ENCODE measurements around the gene ARHGEF12.

ARHGEF12 gene

DNA sequence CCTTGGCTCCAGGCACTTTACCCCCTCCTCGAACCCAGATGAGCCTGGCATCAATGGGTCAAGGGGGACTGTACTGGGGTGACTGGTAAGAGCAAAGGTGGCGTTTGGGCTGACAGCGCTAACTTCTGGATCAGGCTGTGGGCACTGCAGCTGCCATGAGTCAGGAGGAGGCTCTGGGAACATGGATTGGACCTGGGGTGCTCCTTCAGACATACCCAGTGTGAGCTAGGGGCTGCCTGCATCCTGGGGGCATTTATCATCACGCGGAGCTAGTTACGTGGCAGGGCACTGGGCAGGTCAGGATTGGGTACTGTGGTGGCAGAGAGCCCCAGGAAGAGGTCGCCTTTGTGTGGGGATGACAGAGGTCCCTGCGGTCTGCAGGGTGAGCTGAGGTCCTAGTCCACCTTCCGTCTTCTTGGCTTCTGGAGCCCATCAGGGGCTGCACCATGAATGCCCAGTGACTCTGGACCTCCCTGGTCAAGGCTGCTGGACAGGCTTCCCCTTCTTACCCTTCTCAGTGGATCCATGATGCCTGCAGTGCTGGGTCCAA, 188.4 kb downstream of the ARHGEF12 start:
- H3K27me3 ChIP-seq (ENCODE audit: low read depth, low read length): peaks cover 13% of the 10 kb centered on the region
- TF ChIP-seq, protein P1, sequence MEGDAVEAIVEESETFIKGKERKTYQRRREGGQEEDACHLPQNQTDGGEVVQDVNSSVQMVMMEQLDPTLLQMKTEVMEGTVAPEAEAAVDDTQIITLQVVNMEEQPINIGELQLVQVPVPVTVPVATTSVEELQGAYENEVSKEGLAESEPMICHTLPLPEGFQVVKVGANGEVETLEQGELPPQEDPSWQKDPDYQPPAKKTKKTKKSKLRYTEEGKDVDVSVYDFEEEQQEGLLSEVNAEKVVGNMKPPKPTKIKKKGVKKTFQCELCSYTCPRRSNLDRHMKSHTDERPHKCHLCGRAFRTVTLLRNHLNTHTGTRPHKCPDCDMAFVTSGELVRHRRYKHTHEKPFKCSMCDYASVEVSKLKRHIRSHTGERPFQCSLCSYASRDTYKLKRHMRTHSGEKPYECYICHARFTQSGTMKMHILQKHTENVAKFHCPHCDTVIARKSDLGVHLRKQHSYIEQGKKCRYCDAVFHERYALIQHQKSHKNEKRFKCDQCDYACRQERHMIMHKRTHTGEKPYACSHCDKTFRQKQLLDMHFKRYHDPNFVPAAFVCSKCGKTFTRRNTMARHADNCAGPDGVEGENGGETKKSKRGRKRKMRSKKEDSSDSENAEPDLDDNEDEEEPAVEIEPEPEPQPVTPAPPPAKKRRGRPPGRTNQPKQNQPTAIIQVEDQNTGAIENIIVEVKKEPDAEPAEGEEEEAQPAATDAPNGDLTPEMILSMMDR (IDR thresholded peaks at IDR 0.05; ENCODE audit: low read depth, low read length): no peak
- no peak for TF ChIP-seq EZH2phosphoT487 (IDR thresholded peaks at IDR 0.05; ENCODE audit: low read depth)
- H3K9me3 ChIP-seq (ENCODE audit: insufficient read depth, low read length): no peaks in the 10 kb centered on the region
- no peaks in the 10 kb centered on the region for H3K79me2 ChIP-seq (ENCODE audit: low read length)
- H3K9ac ChIP-seq (ENCODE audit: low read length): no peak overlapping the region
- H3K27ac ChIP-seq (ENCODE audit: low read length): no peak overlapping the region
- no peak overlapping the region for H3K4me3 ChIP-seq (ENCODE audit: low read length)
- no peak overlapping the region for H2AFZ ChIP-seq (ENCODE audit: low read depth, low read length)
- no peaks in the 10 kb centered on the region for H3K4me1 ChIP-seq (ENCODE audit: low read length)
- H3K36me3 ChIP-seq (replicated peaks; ENCODE audit: low read depth, low read length): no peaks in the 10 kb centered on the region
- no peak overlapping the region for H3K4me2 ChIP-seq (ENCODE audit: low read length)
- H4K20me1 ChIP-seq (ENCODE audit: insufficient read depth, low read length): no peaks in the 10 kb centered on the region

DNA sequence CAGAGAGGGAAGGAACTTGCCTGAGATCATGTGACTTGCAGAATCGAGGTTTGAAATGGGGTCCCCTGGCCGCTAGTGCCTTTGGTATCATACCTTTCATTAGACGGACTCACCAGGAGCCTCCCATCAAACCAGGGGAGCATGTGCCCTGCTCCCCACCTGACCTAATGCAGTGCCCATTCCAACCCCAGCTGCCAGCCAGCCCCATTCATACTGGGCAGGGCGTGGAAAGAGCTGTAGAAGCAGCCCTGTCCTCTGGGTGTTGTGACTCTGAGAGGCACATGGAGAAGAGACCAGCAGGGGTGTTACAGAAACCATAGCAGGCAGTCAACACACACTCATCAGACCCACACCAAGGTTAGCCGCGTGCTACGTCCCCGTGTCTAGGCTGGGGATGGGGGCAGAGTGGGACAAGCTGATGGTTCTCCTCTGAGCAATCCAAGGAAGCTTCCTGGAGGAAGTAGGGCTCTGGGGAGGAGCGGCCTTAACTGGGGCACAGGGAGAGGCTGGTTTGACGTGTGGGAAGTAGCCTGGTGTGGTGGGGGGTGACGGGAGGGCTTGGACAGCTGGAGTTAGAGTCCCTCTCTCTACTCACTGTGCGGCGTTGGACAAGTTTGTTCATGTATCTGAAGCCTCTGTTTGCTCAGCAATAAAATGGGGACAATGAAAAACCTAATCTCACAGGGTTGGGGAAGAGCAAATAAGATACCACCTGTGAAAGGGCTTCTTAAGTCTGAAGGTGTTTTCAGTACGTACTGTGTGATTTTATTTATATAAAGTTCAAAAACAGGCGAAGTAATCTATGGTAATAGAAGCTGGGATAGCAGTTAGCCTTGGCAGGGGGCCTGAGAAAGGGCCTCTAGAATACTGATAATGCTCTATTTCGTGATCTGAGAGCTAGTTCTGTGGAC, 189.3 kb downstream of the ARHGEF12 start:
- Histone ChIP-seq H3K79me2 (ENCODE audit: low read length) (no peaks in the 10 kb centered on the region), H3K4me1 (ENCODE audit: low read length) (no peaks in the 10 kb centered on the region), H3K4me3 (ENCODE audit: low read length) (no peak overlapping the region), H4K20me1 (ENCODE audit: insufficient read depth, low read length) (no peaks in the 10 kb centered on the region), H3K27ac (ENCODE audit: low read length) (no peak overlapping the region), H3K9ac (ENCODE audit: low read length) (no peak overlapping the region), H3K27me3 (ENCODE audit: low read depth, low read length) (peaks cover 16% of the 10 kb centered on the region), H3K36me3 (replicated peaks; ENCODE audit: low read depth, low read length) (no peaks in the 10 kb centered on the region), H2AFZ (ENCODE audit: low read depth, low read length) (no peak overlapping the region), H3K9me3 (ENCODE audit: insufficient read depth, low read length) (no peaks in the 10 kb centered on the region), H3K4me2 (ENCODE audit: low read length) (no peak overlapping the region)
- TF ChIP-seq, protein P1 (IDR thresholded peaks at IDR 0.05; ENCODE audit: low read depth, low read length): no peak
- TF ChIP-seq EZH2phosphoT487 (IDR thresholded peaks at IDR 0.05; ENCODE audit: low read depth): no peak

DNA sequence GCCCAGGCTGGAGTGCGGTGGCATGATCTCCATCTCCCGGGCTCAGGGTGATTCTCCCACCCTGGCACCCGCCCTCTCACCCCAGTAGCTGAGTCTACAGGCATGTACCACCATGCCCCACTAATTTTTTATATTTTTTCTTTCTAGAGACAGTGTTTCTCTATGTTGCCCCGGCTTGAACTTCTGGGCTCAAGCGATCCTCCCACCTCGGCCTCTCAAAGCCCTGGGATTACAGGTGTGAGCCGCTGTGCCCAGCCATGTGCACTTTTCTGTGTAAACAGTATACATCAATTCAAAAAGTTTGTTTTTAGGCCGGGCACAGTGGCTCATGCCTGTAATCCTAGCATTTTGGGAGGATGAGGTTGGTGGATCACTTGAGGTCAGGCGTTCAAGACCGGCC, 190.0 kb downstream of the ARHGEF12 start:
- peaks cover 22% of the 10 kb centered on the region for H3K27me3 ChIP-seq (ENCODE audit: low read depth, low read length)

More for the DNA sequence above, 190.0 kb downstream of the ARHGEF12 start:
- no peak overlapping the region for H2AFZ ChIP-seq (ENCODE audit: low read depth, low read length)
- no peaks in the 10 kb centered on the region for H3K9me3 ChIP-seq (ENCODE audit: insufficient read depth, low read length)
- no peaks in the 10 kb centered on the region for H3K79me2 ChIP-seq (ENCODE audit: low read length)
- no peak overlapping the region for H3K9ac ChIP-seq (ENCODE audit: low read length)
- H3K4me2 ChIP-seq (ENCODE audit: low read length): no peak overlapping the region
- H3K4me1 ChIP-seq (ENCODE audit: low read length): peaks cover 7% of the 10 kb centered on the region
- TF ChIP-seq, protein P1 (IDR thresholded peaks at IDR 0.05; ENCODE audit: low read depth, low read length): no peak
- TF ChIP-seq EZH2phosphoT487 (IDR thresholded peaks at IDR 0.05; ENCODE audit: low read depth): no peak
- H3K4me3 ChIP-seq (ENCODE audit: low read length): no peak overlapping the region
- H4K20me1 ChIP-seq (ENCODE audit: insufficient read depth, low read length): no peaks in the 10 kb centered on the region
- no peak overlapping the region for H3K27ac ChIP-seq (ENCODE audit: low read length)
- H3K36me3 ChIP-seq (replicated peaks; ENCODE audit: low read depth, low read length): no peaks in the 10 kb centered on the region

Measured in OCI-LY3 (cell line).